Stimulated activated CD4-positive, alpha-beta T cell treated with anti-CD3 and anti-CD28 coated beads, TNF-alpha, amount 100 ng/mL, for 24 hours (primary cell): ENCODE results near the gene INPP5F.
"Not testable (repeated sequence)": the region's sequence is repeated elsewhere in the genome, so short reads cannot be mapped to it uniquely, and the experiment has no call there.

Experiments used
- DNase-seq, 3 experiments: peaks; one replicate each; pipeline ENCODE4 v3.0.0-alpha.2; 2020; ENCODE audit warnings: low read depth in 3 of 3

Gene INPP5F

DNA sequence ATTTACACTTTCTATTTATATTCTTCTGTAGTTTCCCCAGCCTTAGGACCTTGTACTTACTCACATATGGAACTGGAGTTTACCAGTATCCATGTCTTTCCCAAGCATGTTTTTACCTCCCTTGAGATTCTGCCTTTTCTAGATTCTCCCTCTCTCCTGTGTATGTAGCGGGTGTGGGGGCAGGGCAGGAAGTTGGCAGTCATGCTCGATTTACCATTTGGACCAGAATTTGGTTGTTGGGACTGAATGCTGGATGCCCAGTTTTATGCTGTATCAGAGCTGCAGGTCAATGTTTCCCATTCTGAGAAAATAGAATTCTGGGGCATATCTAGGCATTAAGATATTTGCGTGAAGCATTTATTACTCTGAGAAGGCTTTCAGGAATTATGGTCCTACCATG lies 14.2 kb downstream of the INPP5F start:
- DNase-seq: no peak

GRCh38 chr10:119742947-119743648 lies 17.2 kb downstream of the INPP5F start:
- no peak for DNase-seq

- DNase-seq: no peak
These were observed 22.1 kb downstream of the INPP5F start for GRCh38 chr10:119747940-119748339.

GRCh38 chr10:119748871-119749270 lies 23.0 kb downstream of the INPP5F start:
- no peak for DNase-seq

- no peak for DNase-seq
These were observed 23.6 kb downstream of the INPP5F start for GRCh38 chr10:119749455-119749854.

GRCh38 chr10:119750391-119751230 lies 24.8 kb downstream of the INPP5F start:
- DNase-seq: peak; percentile 29 to 54 (median 30)

GRCh38 chr10:119753309-119753708 lies 27.5 kb downstream of the INPP5F start:
- no peak for DNase-seq

DNA sequence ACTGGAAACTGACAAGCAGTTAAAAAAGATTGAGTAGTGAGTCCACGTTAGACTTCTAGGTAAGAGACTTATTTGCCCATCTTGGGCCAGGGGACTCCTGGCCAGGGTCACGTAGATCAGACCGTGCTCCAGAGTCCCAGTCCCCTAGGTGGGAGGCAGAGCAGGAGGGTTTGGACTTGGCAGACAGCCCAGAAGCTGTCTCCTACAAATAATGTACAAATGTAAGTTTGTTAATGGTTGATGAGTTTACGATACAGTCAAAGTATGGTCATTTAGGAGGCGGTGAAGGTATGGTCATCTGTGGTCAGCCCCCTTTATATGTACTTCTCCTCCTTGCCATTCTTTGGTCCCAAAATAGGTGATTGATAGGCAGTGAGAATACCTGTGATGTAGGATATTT lies 28.2 kb downstream of the INPP5F start:
- DNase-seq: no peak

- DNase-seq: no peak
These were observed 29.1 kb downstream of the INPP5F start for GRCh38 chr10:119754936-119755335.

DNA sequence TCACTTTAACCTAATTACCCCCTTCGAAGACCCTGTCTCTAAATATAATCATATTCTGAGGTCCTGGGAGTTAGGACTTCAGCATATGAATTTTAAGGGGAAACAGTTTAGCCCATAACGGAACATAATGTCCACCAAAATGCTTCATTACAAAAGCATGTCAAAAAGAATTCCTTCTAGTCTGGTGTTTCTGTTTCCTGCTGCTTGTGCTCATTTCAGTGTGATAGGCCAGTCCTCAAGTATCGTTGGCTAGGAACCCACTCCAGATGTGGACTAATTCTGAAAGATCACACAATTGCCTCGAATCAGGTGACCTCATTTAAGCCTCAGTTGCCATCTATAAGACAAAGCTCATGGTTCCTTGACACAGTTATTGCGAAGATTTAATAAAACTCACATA lies 29.6 kb downstream of the INPP5F start:
- DNase-seq: no peak

DNA sequence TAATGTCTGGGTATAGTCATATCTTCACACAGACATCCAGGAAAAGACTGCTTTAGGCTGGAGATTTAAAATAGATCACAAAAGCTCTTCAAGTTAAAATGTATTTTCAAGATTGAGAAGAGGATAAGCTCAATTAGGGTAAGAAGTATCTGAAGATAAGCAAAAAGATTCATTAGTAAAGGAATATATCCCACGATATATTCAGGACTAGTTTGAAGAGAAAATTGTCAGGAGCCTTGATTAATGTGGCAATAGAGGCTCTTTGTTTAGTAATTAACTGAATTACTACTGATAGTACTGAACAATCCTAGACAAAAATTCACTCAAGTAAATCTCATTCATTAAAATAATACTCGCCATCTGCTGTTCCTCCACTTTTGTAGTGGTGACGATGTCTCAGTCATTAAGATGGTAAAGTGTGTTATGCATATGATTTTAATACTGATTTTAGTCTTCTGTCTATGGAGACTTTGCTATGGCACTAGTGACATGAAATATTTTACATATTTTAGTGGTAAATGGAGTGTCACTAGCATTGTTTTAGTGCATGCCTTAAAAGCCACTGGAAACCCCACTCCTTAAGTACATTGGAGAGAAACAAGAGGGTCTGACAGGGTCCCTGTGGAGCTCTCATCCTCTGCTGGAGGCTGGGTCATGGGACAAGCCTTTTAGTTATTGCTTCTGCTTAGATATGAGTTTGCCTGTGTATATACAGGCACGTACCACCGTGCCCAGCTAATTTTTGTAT lies 32.8 kb downstream of the INPP5F start:
- DNase-seq: no peak

- no peak for DNase-seq
These were observed 34.0 kb downstream of the INPP5F start for GRCh38 chr10:119759832-119760231.

- DNase-seq: no peak
These were observed 35.3 kb downstream of the INPP5F start for GRCh38 chr10:119761106-119761505.

- DNase-seq: no peak
These were observed 36.2 kb downstream of the INPP5F start for GRCh38 chr10:119762035-119762434.

DNA sequence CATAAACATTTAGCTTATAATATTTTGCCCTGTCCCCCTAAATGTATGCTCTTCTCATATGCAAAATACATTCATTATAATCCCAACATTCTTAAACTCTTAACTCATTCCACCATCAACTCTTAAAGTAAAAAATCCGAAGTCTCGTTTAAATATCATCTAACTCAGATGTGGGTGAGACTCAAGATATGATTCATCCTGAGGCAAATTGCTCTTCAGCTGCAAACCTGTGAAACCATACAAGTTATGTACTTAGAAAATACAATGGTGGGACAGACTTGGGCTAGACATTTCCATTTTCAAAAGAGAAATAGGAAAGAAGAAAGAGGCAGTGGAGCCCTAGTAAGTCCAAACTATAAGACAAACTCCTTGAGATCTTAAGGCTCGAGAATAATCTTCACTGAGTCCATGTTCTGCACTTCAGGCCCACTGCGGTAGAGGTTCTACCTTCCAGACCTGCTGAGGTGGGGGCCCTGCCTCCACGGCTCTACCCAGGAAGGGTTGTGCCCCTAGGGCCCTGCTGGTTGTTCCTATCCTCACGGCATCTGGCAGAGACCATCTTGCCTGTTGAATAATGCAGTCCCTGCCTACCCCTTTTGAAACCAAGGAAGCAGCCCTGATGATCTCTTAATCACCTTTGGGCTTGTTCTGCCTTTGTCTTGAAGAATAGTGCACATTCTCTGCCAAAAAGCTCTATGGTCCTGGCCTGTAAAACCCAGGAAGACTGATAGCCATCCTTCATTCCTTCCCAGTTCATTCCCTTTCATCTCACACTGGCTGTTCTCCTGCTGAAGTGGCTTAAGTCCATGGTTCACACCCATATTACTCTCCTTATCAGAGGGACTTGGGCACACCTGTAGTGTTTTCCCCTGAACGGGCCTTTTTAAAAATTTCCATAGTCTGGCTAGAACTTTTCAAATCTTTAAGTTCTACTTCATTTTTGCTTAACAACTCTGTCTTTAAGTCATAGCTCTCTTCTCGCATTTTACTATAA lies 37.3 kb downstream of the INPP5F start:
- DNase-seq: no peak

DNA sequence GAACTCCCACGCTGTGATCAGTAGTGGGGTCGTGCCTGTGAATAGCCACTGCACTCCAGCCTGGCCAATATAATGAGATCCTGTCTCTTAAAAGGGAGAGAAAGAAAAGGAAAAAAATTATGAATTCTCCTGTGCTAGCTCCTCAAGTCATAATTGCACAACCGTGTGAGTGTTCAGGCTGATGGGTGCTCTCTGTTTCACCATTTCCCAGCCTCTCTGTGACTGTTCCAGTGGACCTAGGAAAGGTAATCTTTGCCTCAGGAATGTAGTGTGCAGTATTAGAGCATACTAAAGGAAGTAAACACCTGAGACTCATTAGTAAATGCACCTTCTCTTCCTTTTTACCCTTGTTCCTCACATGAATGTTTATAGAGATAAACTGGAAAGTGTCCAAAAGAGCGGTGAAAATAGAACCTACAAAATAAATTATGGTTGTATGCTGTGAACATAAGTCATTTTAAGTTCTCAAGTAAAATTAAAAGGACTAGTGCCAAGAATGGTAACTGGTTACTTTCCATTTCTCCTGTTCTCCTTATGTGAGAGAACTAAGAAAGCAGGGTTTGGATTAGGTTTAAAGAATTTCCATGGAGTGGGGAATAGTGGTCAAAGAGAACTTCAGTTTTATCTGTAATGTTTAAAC lies 42.7 kb downstream of the INPP5F start:
- no peak for DNase-seq

- DNase-seq: no peak
These were observed 44.0 kb downstream of the INPP5F start for GRCh38 chr10:119769886-119770285.

- no peak for DNase-seq
These were observed 45.1 kb downstream of the INPP5F start for GRCh38 chr10:119770928-119771327.

DNA sequence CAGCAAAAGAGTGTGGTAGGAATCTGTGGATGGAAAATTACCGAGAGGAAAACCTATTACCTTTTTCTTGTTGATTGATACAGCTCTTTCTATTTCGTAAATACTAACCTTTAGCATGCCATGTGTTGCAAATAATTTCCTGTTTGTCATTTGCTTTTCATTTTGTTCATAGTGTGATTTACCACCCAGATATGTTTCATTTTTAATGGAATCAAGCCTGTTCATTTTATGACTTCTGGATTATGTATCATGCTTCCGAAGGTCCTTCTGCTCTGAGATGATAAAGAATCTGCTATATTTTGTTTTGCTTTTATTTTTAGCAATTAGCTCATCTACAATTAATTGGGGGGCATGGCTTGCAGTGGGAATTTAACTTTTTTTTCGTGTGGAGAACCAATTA lies 46.5 kb downstream of the INPP5F start:
- no peak for DNase-seq

GRCh38 chr10:119773041-119773440 lies 47.2 kb downstream of the INPP5F start:
- not testable (repeated sequence) for DNase-seq

DNA sequence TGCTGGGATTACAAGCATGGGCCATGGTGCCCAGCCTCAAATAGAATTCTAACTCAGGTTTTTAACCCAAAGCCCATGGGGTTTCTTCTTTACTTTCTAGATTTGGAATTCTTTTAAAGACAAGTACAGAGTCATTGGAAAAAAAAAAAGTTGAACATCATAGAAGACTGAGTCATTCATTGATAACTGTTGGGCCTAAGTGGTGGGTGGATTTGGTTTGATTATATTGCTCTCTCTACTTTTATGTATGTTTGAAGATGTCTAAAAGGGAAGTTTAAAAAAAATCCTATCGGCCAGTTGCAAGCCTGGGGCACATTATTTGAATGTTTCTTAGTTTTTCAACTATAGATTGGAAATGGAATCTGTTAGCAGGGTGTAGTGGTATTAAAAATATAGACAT lies 49.7 kb downstream of the INPP5F start:
- no peak for DNase-seq
